K562 (cell line): ENCODE results near the gene DBH. TPM values are rescaled to one million over a fixed set of nuclear protein-coding genes. Genes with fewer than 3 reads are reported as not detected.

Source experiments
- ATAC-seq: fragments of 200-7000 bp; cut with Tn5 transposase; 3 replicates; pipeline ENCODE4 v1.9.1; 2020; ENCODE audit warnings: moderate library complexity
- BruUV-seq: library from RNA; stranded (reverse); fragments of 400-500 nt; replicated peaks from 2 replicates; lab custom pipeline; 2021; lab: Mats Ljungman, UMichigan
- CTCF ChIA-PET: fragments of 300-600 bp; formaldehyde crosslinking; extraction: SDS; loops from one replicate; lab custom pipeline; 2021; ENCODE audit warnings: low intra/inter-chr PET ratio; lab: Yijun Ruan, JAX
- POLR2A ChIA-PET: fragments of 300-600, 350-650 bp; sonication (Branson Sonifier 250); formaldehyde crosslinking; extraction: SDS; loops from one replicate; lab custom pipeline; 2021; ENCODE audit warnings: antibody characterized with exemption, inconsistent platforms; lab: Yijun Ruan, JAX
- DNase-seq, 4 experiments: peaks; one replicate each; pipeline versions ENCODE4 v3.0.0 to v3.0.0-alpha.2; 2011 to 2018; ENCODE audit warnings: low spot score in 3 of 4, mixed read lengths in 3 of 4; ENCODE audit errors: extremely low read depth in 1 of 4
- FAIRE-seq: peaks from 2 replicates; lab custom pipeline; 2011; peaks lifted over from hg19 to GRCh38; lab: Jason Lieb, UNC
- H2AFZ ChIP-seq: 2 replicates; pipeline ENCODE4 v1.6.0; 2011; ENCODE audit warnings: low read depth, low read length, control low read depth, inconsistent platforms
- H3K27ac ChIP-seq: fragments of 200-600 bp; 3 replicates; pipeline ENCODE4 v1.8.0; 2011; ENCODE audit warnings: low read depth, mild to moderate bottlenecking, control low read depth, inconsistent platforms, low read length, moderate library complexity, mixed read lengths; ENCODE audit errors: extremely low read depth
- H3K27me3 ChIP-seq, 2 experiments: fragments of 300-600 bp in 1 of 2; 2 replicates in 1 of 2; 3 replicates in 1 of 2; pipeline versions ENCODE4 v1.6.0 to v1.8.0; 2011; ENCODE audit warnings: inconsistent platforms in 2 of 2, low read length in 2 of 2, mild to moderate bottlenecking in 1 of 2, mixed read lengths in 1 of 2, moderate library complexity in 1 of 2; ENCODE audit not compliant: control insufficient read depth in 2 of 2, insufficient read depth in 2 of 2
- H3K36me3 ChIP-seq: fragments of 300-600 bp; 3 replicates; pipeline ENCODE4 v1.8.0; 2011; ENCODE audit warnings: mild to moderate bottlenecking, low read length, inconsistent platforms; ENCODE audit not compliant: control insufficient read depth, insufficient read depth
- H3K4me1 ChIP-seq, 2 experiments: fragments of 200-600 bp in 1 of 2; replicated peaks in 1 of 2; 2 replicates in 1 of 2; 3 replicates in 1 of 2; pipeline versions ENCODE4 v1.5.1 to v1.8.0; 2011; ENCODE audit warnings: inconsistent platforms in 2 of 2, low read length in 2 of 2, mild to moderate bottlenecking in 1 of 2, mixed read lengths in 1 of 2, moderate library complexity in 1 of 2; ENCODE audit not compliant: control insufficient read depth in 2 of 2, insufficient read depth in 2 of 2
- H3K4me2 ChIP-seq: 2 replicates; pipeline ENCODE4 v1.6.1; 2011; ENCODE audit warnings: low read length, control low read depth, inconsistent platforms, mixed read lengths; ENCODE audit not compliant: insufficient read depth
- H3K4me3 ChIP-seq: fragments of 200-600 bp; sonication (generic), shearing (Covaris generic); 2 replicates; pipeline ENCODE4 v1.5.1; 2016; ENCODE audit warnings: control low read depth, inconsistent platforms
- H3K79me2 ChIP-seq: fragments of 200-600 bp; 3 replicates; pipeline ENCODE4 v1.8.0; 2011; ENCODE audit warnings: low read length, inconsistent platforms; ENCODE audit not compliant: control insufficient read depth, insufficient read depth
- H3K9ac ChIP-seq, 2 experiments: 2 replicates each; pipeline versions ENCODE4 v1.6.0 to v1.6.1; 2011; ENCODE audit warnings: low read depth in 2 of 2, low read length in 2 of 2, control low read depth in 1 of 2, inconsistent platforms in 1 of 2, mild to moderate bottlenecking in 1 of 2, mixed read lengths in 1 of 2; ENCODE audit not compliant: insufficient read depth in 1 of 2
- H3K9me1 ChIP-seq: one replicate; pipeline ENCODE4 v1.6.0; 2011; ENCODE audit warnings: inconsistent platforms, mild to moderate bottlenecking, low read length, moderate library complexity; ENCODE audit not compliant: control insufficient read depth, insufficient read depth
- H3K9me3 ChIP-seq: replicated peaks from 2 replicates; pipeline ENCODE4 v1.5.1; 2011; ENCODE audit warnings: low read depth, low read length, inconsistent platforms; ENCODE audit not compliant: control insufficient read depth, insufficient read depth
- H4K20me1 ChIP-seq: replicated peaks from 2 replicates; pipeline ENCODE4 v1.6.1; 2011; ENCODE audit warnings: low read length, inconsistent platforms, mixed read lengths; ENCODE audit not compliant: control insufficient read depth, insufficient read depth
- CCNT2 ChIP-seq: IDR thresholded peaks from 2 replicates; pipeline ENCODE4 v1.6.1; 2011; ENCODE audit warnings: borderline replicate concordance, low read depth, mild to moderate bottlenecking, moderate library complexity, mixed read lengths, low read length; ENCODE audit not compliant: insufficient read length; ENCODE audit errors: extremely low read depth
- CEBPZ ChIP-seq: fragments of 150-350 bp; IDR thresholded peaks from 2 replicates; pipeline ENCODE4 v1.6.1; 2014; ENCODE audit warnings: low read depth, mild to moderate bottlenecking, low read length, borderline replicate concordance
- HDAC2 ChIP-seq: fragments of 450-650 bp; IDR thresholded peaks from 2 replicates; pipeline ENCODE4 v1.6.1; 2016; ENCODE audit warnings: mild to moderate bottlenecking
- HMGXB4 ChIP-seq: sonication (generic); formaldehyde crosslinking; IDR thresholded peaks from 2 replicates; pipeline ENCODE4 v1.8.1; 2023; ENCODE audit warnings: mild to moderate bottlenecking, missing genetic modification reagents
- ZBTB34 ChIP-seq: fragments of 250-450 bp; sonication (Bioruptor Pico); IDR thresholded peaks from 2 replicates; pipeline ENCODE4 v1.8.0; 2021; ENCODE audit warnings: mild to moderate bottlenecking, moderate library complexity
- ZNF75A ChIP-seq: fragments of 450-650 bp; formaldehyde crosslinking; IDR thresholded peaks from 2 replicates; pipeline ENCODE4 v1.4.0; 2020; ENCODE audit warnings: mild to moderate bottlenecking
- WGBS: fragments of 100-300 bp; shearing (Covaris generic); methylation state at CpG from one replicate; pipeline ENCODE4 v1.1.6; 2016; ENCODE audit warnings: low coverage, mixed read lengths; ENCODE audit not compliant: insufficient coverage; ENCODE audit errors: missing lambda C conversion rate; 5-methylcytosine and 5-hydroxymethylcytosine counted together
- in situ Hi-C: fragments of 300-500 bp; cut with MboI; formaldehyde crosslinking; loops from 4 replicates; pipeline ENCODE4 v1.15.0; 2018; ENCODE audit warnings: inconsistent platforms, mixed read lengths
- intact Hi-C: fragments of 100-400 bp; cut with micrococcal nuclease; formaldehyde crosslinking; loops from 2 replicates; pipeline ENCODE4 v1.14.2; 2022
- polyA plus RNA-seq, 8 experiments: library from polyadenylated mRNA; depleted of rRNA in 4 of 8; stranded (reverse) in 5 of 8; unstranded in 3 of 8; fragments of >200 nt; fragmentation: Nextera tagmentation in 2 of 8; fragmentation: Illumina TruSeq in 1 of 8; extraction: Ambion mirVana in 2 of 8; extraction: Trizol in 1 of 8; gene quantifications; 2 replicates each; pipeline versions ENCODE4 v1.2.1 to v1.2.3, GENCODE V29; 2011 to 2014; ENCODE audit warnings: inconsistent platforms in 1 of 8, missing spikeins in 1 of 8
- total RNA-seq, 7 experiments: library from RNA; depleted of rRNA in 6 of 7; stranded (reverse); fragments of >200 nt in 6 of 7; fragmentation: Illumina TruSeq in 2 of 7; extraction: Trizol in 2 of 7; gene quantifications; 2 replicates each; pipeline versions ENCODE4 v1.2.1 to v1.2.3, GENCODE V29; 2011 to 2021; ENCODE audit warnings: low replicate concordance in 1 of 7

DBH gene
- total and polyA plus RNA-seq, 9 of the 15 experiments (the other 6 are each of a cell fraction or from before 2014, with no cell fraction given), result not detected

GRCh38 chr9:133614056-133614455 is 22.1 kb upstream of the DBH start:
- no peak overlapping the region for H3K27ac ChIP-seq
- H3K9me3 ChIP-seq, result no peaks in the 10 kb centered on the region
- ATAC-seq (no peak), FAIRE-seq (no peak), DNase-seq (no peak)
- H3K27me3 ChIP-seq, result peaks cover 11 to 63% of the 10 kb centered on the region in 2 experiments; a peak in 4 of 5 replicates
- intact Hi-C loops, result no loop called here
- H3K36me3 ChIP-seq, result no peaks in the 10 kb centered on the region
- POLR2A ChIA-PET, result no interaction called here
- peaks cover 26% of the 10 kb centered on the region for H4K20me1 ChIP-seq
- no peak overlapping the region for H3K4me3 ChIP-seq
- no peaks in the 10 kb centered on the region for H3K9me1 ChIP-seq
- H3K4me1 ChIP-seq, result peaks cover 0 to 5% of the 10 kb centered on the region in 2 experiments; a peak in 2 of 5 replicates
- in situ Hi-C loops, result no loop called here
- WGBS, result under 1% methylated on average over 10 of the region's 10 CpGs
- no peak overlapping the region for H3K4me2 ChIP-seq
- no TSS peak for BruUV-seq
- no peak overlapping the region for H2AFZ ChIP-seq
- H3K79me2 ChIP-seq, result no peaks in the 10 kb centered on the region
- H3K9ac ChIP-seq, result no peak overlapping the region
- CTCF ChIA-PET, result no interaction called here
- no peak for TF ChIP-seq HDAC2
- TF ChIP-seq HMGXB4 (CRISPR knock-in tag), result no peak
- no peak for TF ChIP-seq CEBPZ
- TF ChIP-seq ZNF75A (CRISPR knock-in tag), result no peak
- no peak for TF ChIP-seq CCNT2
- no peak for TF ChIP-seq ZBTB34 (CRISPR knock-in tag)
